Measurements from ENCODE around the gene SDK1.

DNA sequence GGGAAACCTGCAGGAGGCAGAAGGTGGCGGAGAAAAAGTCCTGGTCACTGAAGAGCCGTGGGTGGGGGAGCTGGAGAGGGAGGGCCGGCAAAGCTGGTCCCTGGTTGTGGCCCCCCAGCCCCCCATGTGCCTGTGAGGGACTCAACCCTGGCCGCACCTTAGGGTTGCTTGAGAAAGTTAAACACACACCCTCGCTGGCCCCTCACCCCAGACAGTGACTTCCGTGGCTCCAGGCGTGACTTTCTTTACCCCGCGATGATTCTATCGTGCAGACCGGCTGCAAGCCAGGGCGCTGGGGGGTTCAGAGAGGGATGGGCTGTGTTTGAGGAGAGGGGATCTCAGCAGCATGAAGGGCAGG is 933.4 kb downstream of the SDK1 start:
- TF ChIP-seq, protein P1, sequence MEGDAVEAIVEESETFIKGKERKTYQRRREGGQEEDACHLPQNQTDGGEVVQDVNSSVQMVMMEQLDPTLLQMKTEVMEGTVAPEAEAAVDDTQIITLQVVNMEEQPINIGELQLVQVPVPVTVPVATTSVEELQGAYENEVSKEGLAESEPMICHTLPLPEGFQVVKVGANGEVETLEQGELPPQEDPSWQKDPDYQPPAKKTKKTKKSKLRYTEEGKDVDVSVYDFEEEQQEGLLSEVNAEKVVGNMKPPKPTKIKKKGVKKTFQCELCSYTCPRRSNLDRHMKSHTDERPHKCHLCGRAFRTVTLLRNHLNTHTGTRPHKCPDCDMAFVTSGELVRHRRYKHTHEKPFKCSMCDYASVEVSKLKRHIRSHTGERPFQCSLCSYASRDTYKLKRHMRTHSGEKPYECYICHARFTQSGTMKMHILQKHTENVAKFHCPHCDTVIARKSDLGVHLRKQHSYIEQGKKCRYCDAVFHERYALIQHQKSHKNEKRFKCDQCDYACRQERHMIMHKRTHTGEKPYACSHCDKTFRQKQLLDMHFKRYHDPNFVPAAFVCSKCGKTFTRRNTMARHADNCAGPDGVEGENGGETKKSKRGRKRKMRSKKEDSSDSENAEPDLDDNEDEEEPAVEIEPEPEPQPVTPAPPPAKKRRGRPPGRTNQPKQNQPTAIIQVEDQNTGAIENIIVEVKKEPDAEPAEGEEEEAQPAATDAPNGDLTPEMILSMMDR (IDR thresholded peaks at IDR 0.05) = no peak
- no peak for TF ChIP-seq POLR2A (IDR thresholded peaks at IDR 0.05)
